Subcutaneous abdominal adipose tissue (tissue), 5 donors: ENCODE results near the gene CSH2.
"Not testable (repeated sequence)": the region's sequence is repeated elsewhere in the genome, so short reads cannot be mapped to it uniquely, and the experiment has no call there.

Source experiments
- H3K27ac ChIP-seq: one replicate; pipeline ENCODE4 v1.7.0; 2013; ENCODE audit warnings: low read depth, mild to moderate bottlenecking, inconsistent platforms, low read length, moderate library complexity
- H3K27me3 ChIP-seq, 5 donors: one replicate each; pipeline ENCODE4 v1.7.0; 2013; ENCODE audit warnings: low read length in 5 of 5, inconsistent platforms in 1 of 5; ENCODE audit not compliant: control insufficient read depth in 5 of 5, insufficient read depth in 4 of 5
- H3K36me3 ChIP-seq, 5 donors: one replicate each; pipeline ENCODE4 v1.7.0; 2013; ENCODE audit warnings: low read length in 5 of 5; ENCODE audit not compliant: control insufficient read depth in 5 of 5, insufficient read depth in 5 of 5
- H3K4me1 ChIP-seq, 5 donors: one replicate each; pipeline ENCODE4 v1.7.0; 2013; ENCODE audit warnings: low read length in 5 of 5, mild to moderate bottlenecking in 3 of 5, moderate library complexity in 1 of 5; ENCODE audit not compliant: control insufficient read depth in 5 of 5, insufficient read depth in 5 of 5
- H3K4me3 ChIP-seq, 5 donors: one replicate each; pipeline ENCODE4 v1.7.0; 2013; ENCODE audit warnings: low read length in 5 of 5, low read depth in 1 of 5
- H3K9ac ChIP-seq, 5 donors: one replicate each; pipeline ENCODE4 v1.7.0; 2013; ENCODE audit warnings: low read length in 5 of 5, mild to moderate bottlenecking in 4 of 5, moderate library complexity in 3 of 5
- H3K9me3 ChIP-seq, 5 donors: one replicate each; pipeline ENCODE4 v1.7.0; 2013; ENCODE audit warnings: low read length in 5 of 5; ENCODE audit not compliant: control insufficient read depth in 5 of 5
- donor health status: healthy.
- donor health status: healthy.
- donor health status: healthy.
- donor health status: healthy.
- donor health status: healthy.

CSH2 gene

DNA sequence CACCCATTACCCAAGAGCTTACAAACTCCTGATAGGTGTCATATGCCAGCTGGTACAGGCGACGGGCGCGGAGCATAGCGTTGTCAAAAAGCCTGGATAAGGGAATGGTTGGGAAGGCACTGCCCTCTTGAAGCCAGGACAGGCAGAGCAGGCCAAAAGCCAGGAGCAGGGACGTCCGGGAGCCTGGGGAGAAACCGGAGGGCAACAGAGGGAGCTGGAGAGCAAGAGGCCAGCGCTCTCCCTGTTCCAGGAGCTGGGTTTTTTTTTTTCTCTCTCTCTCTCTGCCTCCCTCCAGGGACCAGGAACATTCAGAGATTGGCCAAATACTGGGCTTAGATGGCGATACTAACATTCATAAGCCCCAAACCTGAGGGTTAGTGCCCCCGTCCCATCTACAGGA is 7.9 kb upstream of the CSH2 start:
- H3K27ac ChIP-seq, H3K27me3 ChIP-seq, H3K4me1 ChIP-seq, H3K36me3 ChIP-seq, H3K4me3 ChIP-seq, H3K9ac ChIP-seq, H3K9me3 ChIP-seq: not testable (repeated sequence)

DNA sequence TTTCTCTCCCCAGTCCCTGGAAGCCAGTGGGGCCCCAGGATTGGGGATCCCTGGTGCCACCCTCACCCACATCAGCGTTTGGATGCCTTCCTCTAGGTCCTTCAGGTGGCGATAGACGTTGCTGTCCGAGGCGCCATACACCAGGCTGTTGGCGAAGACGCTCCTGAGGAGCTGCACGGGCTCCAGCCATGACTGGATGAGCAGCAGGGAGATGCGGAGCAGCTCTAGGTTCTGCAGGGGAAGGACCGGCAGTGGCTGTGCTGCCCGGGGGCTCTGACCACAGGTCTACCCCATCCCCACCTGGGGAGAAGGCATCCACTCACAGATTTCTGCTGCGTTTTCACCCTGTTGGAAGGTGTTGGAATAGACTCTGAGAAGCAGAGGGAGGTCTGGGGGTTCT is 7.2 kb upstream of the CSH2 start:
- no peaks in the 10 kb centered on the region for H3K9me3 ChIP-seq
- H3K27ac ChIP-seq = no peak overlapping the region
- no peak overlapping the region for H3K4me3 ChIP-seq
- H3K36me3 ChIP-seq = no peaks in the 10 kb centered on the region
- no peak overlapping the region for H3K9ac ChIP-seq
- H3K27me3 ChIP-seq = peaks cover 0 to 2% (median 0%) of the 10 kb centered on the region in 5 donors
- H3K4me1 ChIP-seq = peaks cover 0 to 6% (median 0%) of the 10 kb centered on the region in 5 donors

DNA sequence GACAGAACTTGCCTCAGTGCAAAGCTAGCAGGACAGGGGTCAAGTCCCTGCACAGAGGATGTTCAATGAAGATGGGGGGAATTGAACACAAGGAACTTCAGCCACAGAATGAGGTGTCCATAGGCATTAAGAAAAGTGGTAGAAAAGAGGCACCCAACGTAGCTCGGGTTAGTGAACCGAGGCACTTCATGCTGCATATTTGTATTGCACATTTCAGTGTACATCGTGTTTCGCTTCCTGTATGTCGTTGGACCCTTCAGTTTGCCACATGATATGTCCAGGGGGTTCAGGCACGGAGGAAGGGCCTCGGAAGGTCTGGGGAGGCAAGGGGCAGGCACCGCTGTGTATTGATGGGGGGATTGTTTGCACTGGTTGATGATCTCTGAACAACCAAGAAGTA is 4.9 kb upstream of the CSH2 start:
- H3K4me3 ChIP-seq, H3K4me1 ChIP-seq, H3K9me3 ChIP-seq, H3K27ac ChIP-seq, H3K9ac ChIP-seq, H3K27me3 ChIP-seq, H3K36me3 ChIP-seq: not testable (repeated sequence)

DNA sequence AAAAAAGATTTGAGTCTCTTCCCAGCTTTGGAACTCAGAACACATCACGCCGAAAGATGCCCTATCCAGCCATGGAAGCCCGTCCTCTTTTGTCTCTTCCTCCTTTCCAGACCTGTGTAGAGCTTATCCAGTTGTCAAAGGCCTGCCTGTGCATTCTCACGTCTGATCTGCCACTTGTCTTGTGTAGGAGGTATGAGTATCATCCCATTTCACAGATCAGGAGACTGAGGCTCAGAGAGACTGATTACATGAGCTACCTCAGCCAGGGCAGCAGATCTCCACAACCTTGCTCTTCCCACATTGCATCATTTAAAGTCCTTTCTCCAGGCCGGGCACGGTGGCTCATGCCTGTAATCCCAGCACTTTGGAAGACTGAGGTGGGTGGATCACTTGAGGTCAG is 1.2 kb upstream of the CSH2 start:
- H3K9ac ChIP-seq, H3K27me3 ChIP-seq, H3K27ac ChIP-seq, H3K9me3 ChIP-seq, H3K36me3 ChIP-seq, H3K4me1 ChIP-seq, H3K4me3 ChIP-seq: not testable (repeated sequence)

DNA sequence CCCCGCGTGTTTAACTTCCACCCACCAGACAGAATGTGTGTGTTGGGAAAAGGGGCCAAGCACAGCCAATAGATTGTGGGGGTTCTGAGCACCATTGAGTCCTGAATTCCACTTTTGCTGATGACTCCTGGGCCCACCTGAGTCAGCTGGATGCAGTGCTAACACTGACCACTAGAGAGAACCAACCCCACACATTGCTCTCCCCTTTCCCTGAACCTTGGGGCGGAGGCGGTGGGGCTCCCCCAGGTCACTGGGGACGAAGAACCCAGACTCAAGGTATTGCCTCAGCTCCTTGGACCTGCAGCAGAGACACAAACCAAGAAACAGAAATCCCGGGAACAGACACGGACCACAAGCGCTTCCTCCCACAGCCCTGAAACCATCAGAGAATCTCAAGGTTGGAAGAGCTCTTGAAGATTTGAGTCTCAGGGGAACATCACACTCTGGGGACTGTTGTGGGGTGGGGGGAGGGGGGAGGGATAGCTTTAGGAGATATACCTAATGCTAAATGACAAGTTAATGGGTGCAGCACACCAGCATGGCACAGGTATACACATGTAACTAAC is 667 bp upstream of the CSH2 start:
- not testable (repeated sequence) for H3K4me1 ChIP-seq, H3K9me3 ChIP-seq, H3K4me3 ChIP-seq, H3K36me3 ChIP-seq, H3K27ac ChIP-seq, H3K9ac ChIP-seq, H3K27me3 ChIP-seq

DNA sequence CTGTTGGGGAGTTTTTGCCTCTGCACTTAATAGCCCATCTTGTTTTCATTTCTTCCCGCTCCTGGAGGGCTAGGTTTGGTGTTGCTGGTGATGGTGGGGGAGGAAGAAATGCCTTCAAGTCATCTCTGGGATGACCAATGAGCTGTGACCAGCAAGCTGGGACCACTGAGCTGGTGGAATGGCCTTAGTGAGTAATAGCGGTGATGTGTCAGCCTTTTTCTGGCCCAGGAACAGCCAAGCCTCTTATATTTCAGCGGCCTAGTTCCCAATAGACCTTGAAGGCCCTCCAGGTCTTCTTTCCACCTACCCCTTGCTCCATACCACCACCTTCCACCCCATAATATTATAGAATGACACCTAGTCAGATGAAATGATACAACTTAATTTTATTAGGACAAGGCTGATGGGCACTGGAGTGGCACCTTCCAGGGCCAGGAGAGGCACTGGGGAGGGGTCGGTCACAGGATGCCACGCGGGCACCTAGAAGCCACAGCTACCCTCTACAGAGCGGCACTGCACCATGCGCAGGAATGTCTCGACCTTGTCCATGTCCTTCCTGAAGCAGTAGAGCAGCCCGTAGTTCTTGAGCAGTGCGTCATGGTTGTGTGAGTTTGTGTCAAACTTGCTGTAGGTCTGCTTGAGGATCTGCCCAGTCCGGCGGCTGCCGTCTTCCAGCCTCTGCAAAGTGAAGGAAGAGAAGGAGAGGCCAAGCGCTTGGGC is 1.7 kb downstream of the CSH2 start:
- H3K36me3 ChIP-seq, H3K4me1 ChIP-seq, H3K9ac ChIP-seq, H3K27ac ChIP-seq, H3K4me3 ChIP-seq, H3K27me3 ChIP-seq, H3K9me3 ChIP-seq: not testable (repeated sequence)

DNA sequence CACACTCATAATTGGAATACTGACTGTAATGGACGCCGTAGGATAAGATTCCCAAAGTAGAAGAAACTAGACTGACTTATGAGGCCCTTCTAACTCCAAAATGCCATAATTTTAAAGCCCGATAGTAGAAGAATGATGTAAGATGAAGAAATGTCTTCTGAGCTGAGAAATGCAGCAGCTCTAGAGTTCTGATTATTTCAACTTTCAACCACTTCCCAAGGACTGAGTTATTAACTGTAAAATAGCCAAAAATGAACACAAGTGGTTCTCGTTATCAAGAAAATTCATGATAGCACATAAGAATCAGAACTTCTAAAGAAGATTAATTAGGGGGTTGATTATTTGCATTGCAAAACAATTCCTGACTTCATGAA is 3.2 kb downstream of the CSH2 start:
- not testable (repeated sequence) for H3K9ac ChIP-seq, H3K36me3 ChIP-seq, H3K27ac ChIP-seq, H3K9me3 ChIP-seq, H3K4me1 ChIP-seq, H3K4me3 ChIP-seq, H3K27me3 ChIP-seq

DNA sequence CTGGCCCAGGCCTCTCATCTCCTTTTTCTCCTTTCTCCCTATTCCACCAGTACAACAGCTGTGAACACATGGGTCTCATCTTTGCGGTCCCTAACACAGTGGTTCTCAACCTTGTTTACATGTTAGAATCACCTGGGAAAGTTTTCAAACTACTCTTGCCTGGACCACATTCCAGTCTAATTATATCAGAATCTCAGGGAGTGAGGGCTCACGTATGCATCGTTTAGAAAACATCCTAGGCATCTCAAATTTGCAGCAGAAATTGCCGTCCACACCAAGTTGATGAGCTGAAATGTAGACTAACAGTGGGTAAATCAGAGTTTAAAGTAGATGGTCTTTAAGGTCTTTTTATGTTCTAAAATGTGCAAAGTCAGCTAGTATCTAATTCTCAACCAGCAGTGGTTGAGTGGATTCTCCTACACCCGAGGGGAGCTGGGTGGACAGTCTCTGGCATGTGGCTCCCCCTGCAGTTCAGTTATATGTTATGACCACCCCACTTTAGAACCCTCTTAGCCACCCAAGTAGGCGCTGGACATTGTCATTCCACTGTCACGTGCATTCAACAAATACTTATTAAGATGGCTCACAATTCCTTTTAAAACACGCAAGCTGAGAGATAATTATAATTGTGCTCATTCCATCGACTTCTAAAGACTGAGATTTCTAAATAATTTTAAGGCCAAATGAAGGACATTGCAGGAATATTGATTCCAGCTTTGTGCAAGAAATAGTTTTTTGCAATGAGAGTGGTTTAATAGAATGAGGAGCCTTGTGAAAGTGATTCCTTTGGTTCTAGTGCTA is 3.8 kb downstream of the CSH2 start:
- not testable (repeated sequence) for H3K4me1 ChIP-seq, H3K27me3 ChIP-seq, H3K27ac ChIP-seq

DNA sequence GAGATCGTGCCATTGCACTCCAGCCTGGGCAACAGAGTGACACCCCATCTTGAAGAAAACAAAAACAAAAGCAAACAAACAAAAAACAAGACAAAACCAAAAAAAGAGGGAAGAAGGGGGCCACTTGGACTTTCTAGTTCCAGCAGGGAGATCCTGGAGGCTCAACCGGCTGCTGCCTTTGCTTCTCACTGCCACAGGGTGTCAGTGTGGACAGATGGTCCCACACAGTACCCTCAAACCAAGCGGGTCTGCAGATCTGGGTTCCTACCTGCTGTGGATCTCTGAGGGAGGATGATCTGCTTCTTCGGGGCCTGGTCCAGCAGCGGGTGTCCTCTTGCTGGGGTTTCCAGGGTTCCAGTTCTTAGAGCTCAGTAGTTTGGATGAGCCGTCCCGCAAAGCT is 6.9 kb downstream of the CSH2 start:
- H3K4me1 ChIP-seq, H3K9ac ChIP-seq, H3K27ac ChIP-seq, H3K27me3 ChIP-seq, H3K9me3 ChIP-seq, H3K36me3 ChIP-seq, H3K4me3 ChIP-seq: not testable (repeated sequence)

More for the DNA sequence above, 3.8 kb downstream of the CSH2 start:
- not testable (repeated sequence) for H3K36me3 ChIP-seq, H3K4me3 ChIP-seq, H3K9ac ChIP-seq, H3K9me3 ChIP-seq

DNA sequence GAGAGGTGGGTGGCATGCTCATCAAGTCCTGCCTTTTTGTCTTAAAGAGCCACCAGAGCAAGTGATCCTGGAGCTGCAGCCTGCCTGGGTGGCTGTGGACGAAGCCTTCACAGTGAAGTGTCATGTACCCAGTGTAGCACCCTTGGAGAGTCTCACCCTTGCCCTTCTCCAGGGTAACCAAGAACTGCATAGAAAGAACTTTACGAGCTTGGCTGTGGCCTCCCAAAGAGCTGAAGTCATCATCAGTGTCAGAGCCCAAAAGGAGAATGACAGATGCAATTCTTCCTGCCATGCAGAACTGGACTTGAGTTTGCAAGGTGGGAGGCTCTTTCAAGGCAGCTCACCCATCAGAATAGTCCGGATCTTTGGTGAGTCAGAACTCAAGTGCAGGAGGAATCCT is 14.2 kb downstream of the CSH2 start:
- H3K27me3 ChIP-seq = peaks cover 0 to 3% (median 0%) of the 10 kb centered on the region in 5 donors
- H3K4me1 ChIP-seq = no peaks in the 10 kb centered on the region
- H3K9ac ChIP-seq = no peak overlapping the region
- no peak overlapping the region for H3K4me3 ChIP-seq
- no peaks in the 10 kb centered on the region for H3K36me3 ChIP-seq
- no peak overlapping the region for H3K27ac ChIP-seq
- H3K9me3 ChIP-seq = no peaks in the 10 kb centered on the region
